Activated CD8-positive, alpha-beta memory T cell treated with anti-CD3 and anti-CD28 coated beads, Interleukin-2, amount 50 U/mL, for 4 hours (primary cell): Measurements from ENCODE around the gene LRRC38.

Experiments
- DNase-seq: peaks from one replicate; pipeline ENCODE4 v3.0.0-alpha.2; 2020

The LRRC38 gene

DNA sequence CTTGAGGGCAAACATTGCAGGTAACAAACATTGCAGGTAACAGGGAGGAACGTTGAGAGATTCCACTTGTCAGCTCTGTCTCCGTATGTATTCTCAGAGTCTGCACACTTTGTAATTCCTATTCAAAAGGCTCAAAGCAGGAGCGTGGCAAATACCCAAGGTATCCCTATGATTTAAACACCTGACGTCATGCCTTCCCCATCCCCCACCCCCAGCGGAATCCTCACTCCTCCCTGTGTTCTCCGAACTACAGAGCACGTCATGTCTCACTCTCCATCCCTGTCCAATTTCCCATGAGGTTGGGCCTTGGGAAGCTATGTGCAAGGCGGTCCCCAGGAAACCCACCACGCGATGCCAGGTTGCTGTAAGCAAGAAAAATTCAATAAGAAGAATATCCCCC lies 2.8 kb upstream of the LRRC38 start:
- DNase-seq = no peak

DNA sequence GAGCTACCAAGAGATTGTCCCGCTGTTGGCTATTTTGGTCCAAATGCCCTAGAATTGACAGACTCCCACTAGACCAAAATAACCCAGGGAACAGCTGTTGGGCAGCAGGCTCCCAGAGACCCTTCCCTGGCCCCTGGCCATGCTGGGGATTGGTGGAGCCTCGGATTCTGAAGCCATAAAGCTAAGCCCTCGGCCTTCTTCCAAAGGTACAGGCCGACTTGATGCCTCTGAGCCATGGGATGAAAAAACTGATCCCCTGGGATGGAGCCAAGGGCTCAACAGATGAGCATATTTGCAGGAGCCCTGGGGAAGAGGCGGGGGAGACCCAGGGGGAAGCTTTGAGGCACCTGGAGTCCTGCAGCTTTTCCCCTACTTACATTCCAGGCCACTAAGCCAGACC lies 1.0 kb upstream of the LRRC38 start:
- DNase-seq = no peak

GRCh38 chr1:13513063-13513894 lies 524 bp downstream of the LRRC38 start:
- DNase-seq = no peak

- no peak for DNase-seq
These were observed 1.3 kb downstream of the LRRC38 start for GRCh38 chr1:13512472-13512871.

DNA sequence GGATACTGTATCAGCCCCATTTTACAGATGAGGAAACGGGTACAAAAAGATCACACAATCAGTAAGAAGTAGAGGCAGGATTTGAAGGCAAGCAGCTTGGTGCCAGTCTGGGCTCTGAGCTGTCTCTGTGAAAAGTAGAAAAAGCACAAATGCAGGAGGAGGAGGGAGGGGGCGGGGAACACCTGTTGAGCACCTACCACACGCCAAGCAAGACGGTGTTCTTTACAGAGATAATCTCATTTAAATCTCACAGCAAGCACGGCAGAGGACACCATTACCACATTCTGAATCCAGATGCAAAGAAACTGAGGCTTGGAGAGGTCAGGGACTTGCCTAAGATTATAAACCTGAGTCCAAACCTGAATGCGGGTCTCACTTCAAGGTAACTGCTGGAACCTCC lies 3.3 kb downstream of the LRRC38 start:
- no peak for DNase-seq

DNA sequence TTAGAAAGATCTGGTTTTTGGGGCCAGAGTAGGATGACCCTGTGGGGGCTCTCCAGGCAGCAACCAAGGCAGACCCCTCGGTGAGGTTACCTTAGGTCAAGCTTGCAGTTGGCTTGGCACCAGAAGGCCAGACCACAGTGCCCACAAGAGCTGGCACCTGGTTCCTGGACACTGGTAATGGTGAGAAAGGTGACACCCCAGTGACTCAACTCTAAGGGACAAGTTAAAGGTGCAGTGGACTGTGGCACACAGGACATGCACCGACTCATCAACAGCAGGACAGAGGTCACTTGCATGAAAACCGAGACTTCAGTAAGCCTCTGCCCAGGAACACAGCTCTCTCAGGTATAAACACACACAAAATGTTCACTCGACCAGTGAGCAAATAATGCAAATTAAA lies 6.7 kb downstream of the LRRC38 start:
- no peak for DNase-seq

GRCh38 chr1:13505020-13505419 lies 8.8 kb downstream of the LRRC38 start:
- no peak for DNase-seq

DNA sequence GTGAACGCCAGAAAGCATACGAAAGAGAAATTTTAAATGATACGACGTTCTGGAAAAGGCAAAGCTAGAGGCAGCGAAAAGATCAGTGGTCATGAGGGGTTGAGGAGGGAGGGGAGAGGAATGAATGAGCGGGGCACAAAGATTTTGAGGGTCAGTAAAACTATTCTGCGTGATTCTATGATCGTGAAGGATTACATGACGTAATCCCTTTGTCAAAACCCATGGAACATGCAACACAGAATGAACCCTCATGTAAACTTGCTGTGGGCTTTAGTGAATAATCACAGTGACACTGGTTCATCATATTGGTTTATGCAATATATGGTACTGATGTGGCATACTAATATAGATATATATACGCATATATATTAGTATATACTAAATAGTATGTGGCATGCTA lies 13.0 kb downstream of the LRRC38 start:
- DNase-seq = no peak

DNA sequence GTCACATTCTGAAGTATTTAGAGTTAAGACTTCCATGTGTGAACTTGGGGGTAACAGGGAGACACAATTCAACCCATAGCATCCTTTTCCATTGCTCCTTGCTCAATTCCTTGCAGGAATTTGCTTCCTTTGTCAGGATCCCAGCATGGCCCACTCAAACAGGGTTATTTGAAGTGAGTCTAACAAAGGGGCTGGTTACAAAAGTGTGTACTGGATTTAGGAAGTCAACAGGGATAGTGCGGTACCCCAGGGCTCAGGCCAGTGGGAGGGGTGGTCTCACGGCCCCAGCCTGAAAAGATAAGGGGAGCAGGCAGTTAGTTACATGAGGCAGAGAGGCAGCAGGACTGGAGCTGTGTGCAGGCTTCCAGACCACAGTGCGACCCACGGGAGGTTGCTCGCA lies 14.4 kb downstream of the LRRC38 start:
- DNase-seq = no peak

DNA sequence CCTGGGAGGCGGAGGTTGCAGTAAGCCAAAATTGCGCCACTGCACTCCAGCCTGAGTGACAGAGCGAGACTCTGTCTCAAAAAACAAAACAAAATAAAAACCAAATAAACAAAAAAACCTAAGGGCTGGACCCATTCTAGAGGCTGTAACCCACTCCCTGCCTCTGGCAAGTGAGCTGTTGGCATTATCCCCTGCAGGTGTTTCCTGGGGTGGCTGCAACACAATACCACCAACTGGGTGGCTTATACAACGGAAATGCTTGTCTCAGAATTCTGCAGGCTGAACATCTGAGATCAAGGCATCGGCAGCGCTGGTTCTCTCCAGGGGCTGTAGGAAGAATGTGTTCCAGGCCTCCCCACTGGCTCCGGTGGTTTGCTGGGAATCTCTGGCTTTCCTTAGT lies 15.2 kb downstream of the LRRC38 start:
- DNase-seq = no peak

DNA sequence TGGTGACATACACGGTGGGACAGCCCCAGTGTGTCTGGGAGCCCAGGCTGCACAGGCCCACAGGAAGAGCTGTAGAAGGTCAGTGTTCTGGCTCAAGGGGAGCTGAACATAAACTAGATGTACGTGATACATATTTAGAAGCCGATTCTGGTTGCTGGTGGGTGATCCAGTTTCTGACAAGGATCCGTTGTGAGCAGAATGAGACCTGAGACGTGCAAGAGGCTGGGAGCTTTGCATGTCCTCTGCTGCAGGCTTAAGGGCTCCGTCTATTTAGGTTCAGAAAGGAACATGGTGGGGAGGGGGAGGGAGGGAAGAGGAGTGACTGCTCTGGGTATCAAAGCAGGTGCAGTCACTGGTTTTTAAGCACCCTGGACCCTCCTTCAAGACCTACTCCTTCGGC lies 18.6 kb downstream of the LRRC38 start:
- no peak for DNase-seq

DNA sequence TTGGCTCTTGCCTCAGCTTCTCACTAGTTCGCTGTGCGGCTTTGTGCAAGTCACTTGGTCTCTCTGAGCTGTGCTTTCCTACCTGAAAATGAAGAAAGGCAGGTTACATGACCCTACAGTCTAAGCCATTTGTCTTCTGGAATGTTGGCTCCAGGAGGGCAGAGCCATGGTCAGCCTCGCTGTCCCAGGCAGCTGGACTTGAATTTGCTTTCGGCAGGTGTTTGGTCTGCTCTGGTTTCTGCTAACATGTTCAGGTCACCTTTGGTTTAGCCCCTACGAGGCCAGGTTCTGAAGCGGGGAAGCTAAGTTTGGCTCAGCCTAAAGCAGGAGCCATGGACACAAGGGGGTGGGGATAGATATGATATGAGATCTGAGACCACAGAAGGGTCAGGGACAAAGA lies 19.1 kb downstream of the LRRC38 start:
- no peak for DNase-seq

DNA sequence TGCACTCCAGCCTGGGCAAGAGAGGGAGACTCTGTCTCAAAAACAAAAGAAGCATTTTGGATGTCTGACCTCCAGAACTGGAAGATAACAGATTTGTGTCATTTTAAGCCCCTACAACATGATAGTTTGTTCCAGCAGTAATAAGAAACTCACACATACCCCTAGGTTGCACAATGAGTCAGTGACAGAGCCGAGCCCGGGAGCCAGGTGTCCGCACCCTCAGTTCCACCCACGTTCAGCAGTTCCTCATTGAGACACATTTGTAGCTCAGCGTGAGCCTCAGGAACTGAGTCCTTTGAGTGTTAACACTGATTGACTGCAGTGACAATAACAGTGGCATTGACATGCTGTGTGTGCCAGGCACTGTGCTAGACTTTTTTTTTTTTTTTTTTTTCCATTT lies 19.8 kb downstream of the LRRC38 start:
- DNase-seq = no peak

DNA sequence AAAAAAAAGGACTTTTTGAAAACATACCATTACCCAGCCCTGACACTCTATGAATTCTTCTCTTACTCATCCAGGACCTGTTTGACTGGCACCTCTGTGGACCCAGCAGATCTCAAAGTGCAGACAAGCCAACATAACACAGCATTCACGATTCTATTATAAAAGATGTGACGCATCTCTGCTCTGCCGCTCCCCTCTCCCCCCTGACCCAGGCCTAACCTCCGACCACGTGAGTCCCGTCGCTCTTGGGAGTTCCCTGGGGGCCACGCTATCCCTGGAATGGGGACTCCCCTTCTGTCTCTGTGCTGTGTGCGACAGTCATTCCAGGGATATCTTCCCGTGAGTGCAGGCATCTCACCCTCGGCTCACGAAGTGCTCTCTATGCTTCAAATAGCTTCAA lies 21.1 kb downstream of the LRRC38 start:
- no peak for DNase-seq

- DNase-seq = no peak
These were observed 25.8 kb downstream of the LRRC38 start for GRCh38 chr1:13487957-13488356.

DNA sequence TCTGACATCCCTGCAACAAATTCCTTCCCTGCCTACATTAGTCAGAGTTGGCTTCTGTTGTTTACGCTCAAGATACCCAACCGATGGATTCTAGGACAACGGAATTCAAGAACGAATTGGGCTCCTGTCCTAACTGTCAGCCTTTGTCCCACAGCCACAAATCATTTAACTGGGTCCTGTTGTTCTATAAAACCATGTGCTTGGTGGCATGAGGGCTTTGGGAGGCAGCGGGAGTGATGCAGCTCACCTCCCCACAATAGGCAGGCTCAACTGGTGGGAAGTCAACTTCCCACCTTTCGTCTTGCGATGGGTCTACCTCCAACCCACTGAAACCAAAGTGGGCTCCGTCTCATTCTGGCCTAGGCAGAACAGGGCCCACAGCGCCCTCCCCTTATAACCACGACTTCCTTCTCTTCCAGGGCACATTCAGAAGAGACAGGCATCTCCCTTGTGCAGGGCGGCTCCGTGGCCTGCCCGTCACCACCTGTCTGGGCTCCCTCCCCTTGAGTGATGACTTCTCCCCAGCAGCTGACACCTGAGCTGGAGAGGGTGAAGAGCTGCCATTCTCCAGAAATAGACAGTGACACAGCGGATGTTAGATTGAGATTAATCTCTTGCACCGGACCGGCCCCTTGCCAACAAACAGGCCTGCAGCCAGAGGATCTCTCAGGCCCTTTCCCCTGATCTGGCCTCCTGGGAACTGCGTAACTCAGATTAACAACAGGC lies 26.5 kb downstream of the LRRC38 start:
- DNase-seq = no peak

- no peak for DNase-seq
These were observed 29.9 kb downstream of the LRRC38 start for GRCh38 chr1:13483946-13484345.

- DNase-seq = no peak
These were observed 31.2 kb downstream of the LRRC38 start for GRCh38 chr1:13482600-13482999.

DNA sequence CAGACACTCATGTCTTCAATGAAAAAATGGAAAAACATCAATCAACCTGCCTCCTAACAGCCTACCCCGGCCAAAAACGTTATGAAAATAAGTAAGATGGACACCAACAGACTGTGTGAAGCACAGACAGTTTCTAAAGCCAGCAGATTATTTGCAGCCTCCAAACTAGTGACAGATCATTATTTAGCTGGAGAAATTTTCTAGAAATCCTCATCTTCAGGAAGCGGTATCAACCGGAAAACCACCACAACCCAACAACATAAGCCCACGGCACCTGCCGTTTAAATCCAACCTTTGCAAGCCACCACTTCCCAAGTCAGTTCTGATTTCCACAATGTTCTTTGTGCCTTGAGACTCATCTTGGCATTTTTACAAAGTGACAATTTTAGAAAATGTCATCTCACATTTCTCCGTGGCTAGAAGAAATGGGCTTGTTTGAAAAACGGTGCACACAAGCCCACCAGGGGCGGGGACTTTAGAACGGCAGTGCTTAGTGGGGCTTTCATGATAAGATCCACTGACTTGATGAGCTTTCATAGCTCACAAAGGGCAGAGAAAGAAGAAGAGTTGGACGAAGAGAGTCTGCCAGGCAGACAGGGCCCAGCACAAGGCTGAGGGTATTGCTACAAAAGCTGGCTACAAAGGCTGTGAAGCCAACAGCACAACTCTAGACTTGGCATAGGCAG lies 34.5 kb downstream of the LRRC38 start:
- no peak for DNase-seq

DNA sequence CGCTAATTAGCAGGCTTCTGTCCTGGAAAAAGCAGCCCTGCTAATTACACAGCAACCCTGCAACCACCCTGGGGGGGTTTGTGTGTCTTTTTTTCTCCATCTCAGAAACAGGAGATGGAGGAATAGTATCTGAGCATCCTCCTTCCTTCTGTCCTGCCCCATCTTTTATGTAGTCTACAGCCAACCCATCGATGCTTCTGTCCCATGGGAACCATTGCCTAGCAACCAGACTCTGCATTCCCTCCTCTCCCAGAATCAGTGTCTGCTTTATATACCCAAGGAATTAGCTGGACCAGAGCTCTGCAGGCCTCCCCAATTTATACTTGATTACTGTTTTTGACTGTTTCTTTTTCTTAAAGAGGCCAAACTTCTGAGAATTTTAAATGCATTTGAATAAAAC lies 35.1 kb downstream of the LRRC38 start:
- DNase-seq = no peak

DNA sequence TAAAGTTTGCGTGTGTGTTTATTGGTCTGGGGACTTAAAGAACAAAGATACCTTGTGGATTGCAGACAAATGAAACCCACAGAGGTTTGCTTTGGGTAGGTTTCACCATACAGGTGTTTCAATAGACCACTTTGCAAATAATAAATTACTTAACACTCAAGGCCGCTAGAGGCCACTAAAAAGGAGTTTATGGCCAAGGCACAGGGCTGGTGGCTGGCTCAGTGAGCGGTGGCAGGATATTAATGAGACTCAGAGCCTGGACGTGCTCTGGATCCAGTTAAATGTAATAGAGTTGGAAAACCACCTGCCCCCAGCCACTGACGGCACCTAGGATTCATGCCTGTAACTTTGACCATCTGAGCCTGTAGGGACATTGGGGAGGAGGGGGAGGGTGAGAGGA lies 44.5 kb downstream of the LRRC38 start:
- no peak for DNase-seq

GRCh38 chr1:13465515-13465914 lies 48.3 kb downstream of the LRRC38 start:
- DNase-seq = no peak

- no peak for DNase-seq
These were observed 51.1 kb downstream of the LRRC38 start for GRCh38 chr1:13462682-13463081.

DNA sequence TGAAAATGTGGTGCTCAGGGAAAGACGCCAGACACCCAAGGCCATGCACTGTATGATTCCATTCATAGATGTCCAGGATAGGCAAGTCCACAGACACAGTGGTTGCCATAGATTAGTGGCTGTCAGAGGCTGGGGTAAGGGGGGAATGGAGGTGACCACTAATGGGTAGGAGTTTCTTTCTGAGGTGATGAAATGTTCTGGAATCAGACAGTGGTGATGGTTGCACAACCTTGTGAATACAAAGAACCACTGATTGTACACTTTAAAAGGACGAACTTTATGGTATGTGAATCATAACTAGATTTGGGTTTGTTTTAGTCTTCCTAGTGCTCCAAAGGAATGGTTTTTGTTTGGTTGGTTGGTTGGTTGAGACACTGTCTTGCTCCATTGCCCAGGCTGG lies 51.8 kb downstream of the LRRC38 start:
- DNase-seq = no peak
